ENCODE measurements around the gene CCDC82.

- TF ChIP-seq, protein P1, sequence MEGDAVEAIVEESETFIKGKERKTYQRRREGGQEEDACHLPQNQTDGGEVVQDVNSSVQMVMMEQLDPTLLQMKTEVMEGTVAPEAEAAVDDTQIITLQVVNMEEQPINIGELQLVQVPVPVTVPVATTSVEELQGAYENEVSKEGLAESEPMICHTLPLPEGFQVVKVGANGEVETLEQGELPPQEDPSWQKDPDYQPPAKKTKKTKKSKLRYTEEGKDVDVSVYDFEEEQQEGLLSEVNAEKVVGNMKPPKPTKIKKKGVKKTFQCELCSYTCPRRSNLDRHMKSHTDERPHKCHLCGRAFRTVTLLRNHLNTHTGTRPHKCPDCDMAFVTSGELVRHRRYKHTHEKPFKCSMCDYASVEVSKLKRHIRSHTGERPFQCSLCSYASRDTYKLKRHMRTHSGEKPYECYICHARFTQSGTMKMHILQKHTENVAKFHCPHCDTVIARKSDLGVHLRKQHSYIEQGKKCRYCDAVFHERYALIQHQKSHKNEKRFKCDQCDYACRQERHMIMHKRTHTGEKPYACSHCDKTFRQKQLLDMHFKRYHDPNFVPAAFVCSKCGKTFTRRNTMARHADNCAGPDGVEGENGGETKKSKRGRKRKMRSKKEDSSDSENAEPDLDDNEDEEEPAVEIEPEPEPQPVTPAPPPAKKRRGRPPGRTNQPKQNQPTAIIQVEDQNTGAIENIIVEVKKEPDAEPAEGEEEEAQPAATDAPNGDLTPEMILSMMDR (IDR thresholded peaks at IDR 0.05) = no peak
- no peak for TF ChIP-seq POLR2AphosphoS5 (IDR thresholded peaks at IDR 0.05)
Observed at GRCh38 chr11:96306600-96306932, 83.1 kb downstream of the CCDC82 start.
